ENCODE data around the gene POLR1B. TPM values are rescaled to one million over a fixed set of nuclear protein-coding genes. Genes with fewer than 3 reads are reported as not detected.
A peak's percentile ranks its signal among the peaks of the same experiment; 100 is the strongest.
"Not testable (repeated sequence)": the region's sequence is repeated elsewhere in the genome, so short reads cannot be mapped to it uniquely, and the experiment has no call there.

Gene POLR1B
- total RNA-seq, 4 donors from 2014 or later, result 10.0 to 12.4 (median 10.2) TPM

DNA sequence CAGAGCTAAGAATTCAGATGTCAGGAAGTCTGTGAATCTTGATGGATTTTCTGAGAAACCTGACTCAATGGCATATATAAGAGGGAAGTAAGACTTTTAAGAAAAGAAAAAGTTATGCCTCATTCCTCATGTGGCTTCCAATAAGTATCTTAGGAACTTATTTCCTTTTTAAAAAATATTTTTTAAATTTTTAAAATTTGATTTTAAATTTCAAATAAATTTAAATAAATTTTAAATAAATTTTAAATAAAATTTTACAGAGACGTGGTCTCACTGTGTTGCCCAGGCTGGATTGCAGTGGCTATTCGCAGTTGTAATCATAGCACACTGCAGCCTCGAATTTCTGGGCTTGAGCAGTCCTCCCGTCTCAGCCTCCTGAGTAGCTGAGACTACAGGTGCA is 11.5 kb upstream of the POLR1B start:
- Histone ChIP-seq H3K27ac (replicated peaks in 1 of 4) (no peak overlapping the region), H3K27me3 (no peaks in the 10 kb centered on the region), H3K4me3 (no peak overlapping the region), H3K9me3 (no peaks in the 10 kb centered on the region), H3K36me3 (peaks cover 19 to 56% (median 41%) of the 10 kb centered on the region in 4 donors), H3K4me1 (no peaks in the 10 kb centered on the region)
- whole genome bisulfite sequencing, result 94% methylated on average over 4 of the region's 4 CpGs
- intact Hi-C loops (cut with DNase I), result no loop called here
- no peak for DNase-seq (ENCODE audit: extremely low spot score)
- no peak for TF ChIP-seq POLR2A (IDR thresholded peaks at IDR 0.05; ENCODE audit: low read depth)
- no peak for TF ChIP-seq POLR2AphosphoS5 (IDR thresholded peaks at IDR 0.05)
- no peak for TF ChIP-seq EP300 (IDR thresholded peaks at IDR 0.05)
- TF ChIP-seq, protein P1, sequence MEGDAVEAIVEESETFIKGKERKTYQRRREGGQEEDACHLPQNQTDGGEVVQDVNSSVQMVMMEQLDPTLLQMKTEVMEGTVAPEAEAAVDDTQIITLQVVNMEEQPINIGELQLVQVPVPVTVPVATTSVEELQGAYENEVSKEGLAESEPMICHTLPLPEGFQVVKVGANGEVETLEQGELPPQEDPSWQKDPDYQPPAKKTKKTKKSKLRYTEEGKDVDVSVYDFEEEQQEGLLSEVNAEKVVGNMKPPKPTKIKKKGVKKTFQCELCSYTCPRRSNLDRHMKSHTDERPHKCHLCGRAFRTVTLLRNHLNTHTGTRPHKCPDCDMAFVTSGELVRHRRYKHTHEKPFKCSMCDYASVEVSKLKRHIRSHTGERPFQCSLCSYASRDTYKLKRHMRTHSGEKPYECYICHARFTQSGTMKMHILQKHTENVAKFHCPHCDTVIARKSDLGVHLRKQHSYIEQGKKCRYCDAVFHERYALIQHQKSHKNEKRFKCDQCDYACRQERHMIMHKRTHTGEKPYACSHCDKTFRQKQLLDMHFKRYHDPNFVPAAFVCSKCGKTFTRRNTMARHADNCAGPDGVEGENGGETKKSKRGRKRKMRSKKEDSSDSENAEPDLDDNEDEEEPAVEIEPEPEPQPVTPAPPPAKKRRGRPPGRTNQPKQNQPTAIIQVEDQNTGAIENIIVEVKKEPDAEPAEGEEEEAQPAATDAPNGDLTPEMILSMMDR (IDR thresholded peaks at IDR 0.05), result no peak

DNA sequence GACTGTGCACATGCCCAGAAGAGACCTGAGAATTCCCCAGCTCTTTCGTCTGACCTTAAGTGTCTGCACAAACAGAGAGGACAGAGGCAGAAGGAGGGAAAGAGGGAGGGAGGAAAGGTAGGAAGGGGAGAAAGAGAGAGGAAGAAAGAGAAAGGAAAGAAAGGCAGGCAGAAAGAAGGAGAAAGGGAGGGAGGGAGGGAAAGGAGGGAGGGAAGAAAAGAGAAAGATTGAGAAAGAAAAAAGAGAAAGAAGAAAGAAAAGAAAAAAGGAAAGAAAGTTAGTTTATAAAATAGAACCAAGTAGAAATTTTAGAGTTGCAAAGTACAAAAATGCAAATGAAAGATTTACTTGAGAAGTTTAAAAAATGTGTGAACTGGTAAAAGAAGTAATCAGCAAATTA is 7.4 kb upstream of the POLR1B start:
- H3K27me3 ChIP-seq, result no peaks in the 10 kb centered on the region
- peaks cover 6 to 38% (median 23%) of the 10 kb centered on the region in 4 donors for H3K36me3 ChIP-seq
- no peak overlapping the region for H3K27ac ChIP-seq (replicated peaks in 1 of 4)
- no peak overlapping the region for H3K4me3 ChIP-seq
- WGBS, result 62% methylated on average over 1 of the region's 1 CpG
- intact Hi-C loops (cut with DNase I), result no loop called here
- no peak for TF ChIP-seq POLR2AphosphoS5 (IDR thresholded peaks at IDR 0.05)
- TF ChIP-seq, protein P1 (IDR thresholded peaks at IDR 0.05), result no peak
- TF ChIP-seq POLR2A (IDR thresholded peaks at IDR 0.05; ENCODE audit: low read depth), result no peak
- TF ChIP-seq EP300 (IDR thresholded peaks at IDR 0.05), result no peak
- no peak for DNase-seq (ENCODE audit: extremely low spot score)
- no peaks in the 10 kb centered on the region for H3K9me3 ChIP-seq
- H3K4me1 ChIP-seq, result no peaks in the 10 kb centered on the region

DNA sequence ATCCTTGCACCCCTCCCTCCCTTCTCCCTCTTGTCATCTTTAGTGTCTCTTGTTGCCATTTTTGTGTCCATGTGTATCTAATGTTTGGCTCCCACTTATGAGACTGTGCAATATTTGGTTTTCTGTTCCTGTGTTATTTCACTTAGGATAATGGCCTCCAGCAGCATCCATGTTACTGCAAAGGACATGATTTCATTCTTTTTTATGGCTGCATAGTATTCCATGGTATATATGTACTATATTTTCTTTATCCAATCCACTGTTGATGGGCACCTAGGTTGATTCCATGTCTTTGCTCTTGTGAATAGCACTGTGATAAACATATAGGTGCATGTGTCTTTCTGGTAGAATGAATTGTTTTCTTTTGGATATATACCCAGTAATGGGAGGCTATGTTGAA is 5.6 kb upstream of the POLR1B start:
- H3K27ac ChIP-seq (replicated peaks in 1 of 4); DNase-seq (ENCODE audit: extremely low spot score); H3K9me3 ChIP-seq; H3K4me3 ChIP-seq; H3K27me3 ChIP-seq; H3K4me1 ChIP-seq; intact Hi-C loops (cut with DNase I): not testable (repeated sequence)
- peaks cover 0 to 19% (median 11%) of the 10 kb centered on the region in 4 donors for H3K36me3 ChIP-seq

DNA sequence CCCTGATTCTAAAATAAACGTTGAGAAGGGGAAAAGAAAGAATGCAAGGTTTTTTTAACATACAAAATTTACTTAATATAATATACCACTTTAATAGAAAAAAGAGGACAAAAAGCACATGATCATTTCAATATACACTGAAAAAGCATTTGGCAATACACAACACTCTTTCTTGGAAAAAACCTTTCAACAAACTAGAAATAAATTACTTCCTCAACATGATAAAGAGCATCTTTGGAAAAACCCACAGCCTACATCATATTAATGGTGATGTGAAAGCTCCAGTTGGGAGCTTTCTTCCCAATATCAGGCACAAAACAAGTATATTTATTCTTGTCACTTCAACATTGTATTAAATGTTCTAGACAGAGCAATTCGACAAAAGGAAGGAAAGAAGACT is 3.0 kb upstream of the POLR1B start:
- no peak for DNase-seq (ENCODE audit: extremely low spot score)
- Histone ChIP-seq H3K4me1 (peaks cover 13 to 24% (median 19%) of the 10 kb centered on the region in 4 donors), H3K27ac (replicated peaks in 1 of 4) (no peak overlapping the region), H3K9me3 (no peaks in the 10 kb centered on the region), H3K4me3 (no peak overlapping the region), H3K27me3 (peaks cover 0 to 7% (median 0%) of the 10 kb centered on the region in 4 donors), H3K36me3 (no peaks in the 10 kb centered on the region)
- TF ChIP-seq POLR2A (IDR thresholded peaks at IDR 0.05; ENCODE audit: low read depth) (no peak), POLR2AphosphoS5 (IDR thresholded peaks at IDR 0.05) (no peak), EP300 (IDR thresholded peaks at IDR 0.05) (no peak)
- TF ChIP-seq, protein P1 (IDR thresholded peaks at IDR 0.05), result no peak
- WGBS, result 84% methylated on average over 2 of the region's 2 CpGs
- intact Hi-C loops (cut with DNase I), result no loop called here

DNA sequence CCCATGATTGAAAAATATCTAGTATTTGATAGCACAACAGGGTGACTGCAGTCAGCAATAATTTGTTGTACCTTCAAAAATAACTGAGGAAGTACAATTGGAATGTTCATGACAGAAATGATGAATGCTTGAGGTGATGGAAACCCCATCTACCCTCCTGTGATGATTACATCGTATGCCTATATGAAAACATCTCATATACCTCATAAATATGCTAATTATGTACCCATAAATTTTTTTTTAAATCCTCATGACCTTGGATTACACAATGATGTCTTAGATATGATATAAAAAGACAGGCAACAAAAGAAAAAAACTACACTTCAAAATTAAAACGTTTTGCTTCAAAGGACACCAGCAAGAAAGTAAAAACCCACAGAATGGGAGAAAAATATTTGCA is 1.4 kb upstream of the POLR1B start:
- TF ChIP-seq POLR2A (IDR thresholded peaks at IDR 0.05; ENCODE audit: low read depth), result no peak
- TF ChIP-seq EP300 (IDR thresholded peaks at IDR 0.05), result no peak
- TF ChIP-seq, protein P1 (IDR thresholded peaks at IDR 0.05), result no peak
- Histone ChIP-seq H3K36me3 (peaks cover 0 to 5% (median 2%) of the 10 kb centered on the region in 4 donors), H3K27ac (replicated peaks in 1 of 4) (peak overlapping the region; percentile 86 to 90 (median 88)), H3K4me1 (peaks cover 13 to 24% (median 19%) of the 10 kb centered on the region in 4 donors), H3K9me3 (no peaks in the 10 kb centered on the region), H3K4me3 (peak overlapping the region in 2 of 4 donors; percentile 81 to 89), H3K27me3 (peaks cover 0 to 7% (median 0%) of the 10 kb centered on the region in 4 donors)
- intact Hi-C loops (cut with DNase I), result loop anchor here (5.0 kb wide), 2 partner anchors 41 to 59 kb away; partner anchors contain the start of genes CHCHD5 and TTL
- no peak for DNase-seq (ENCODE audit: extremely low spot score)
- WGBS, result 36% methylated on average over 2 of the region's 2 CpGs
